ENCODE measurements around the gene HOXB9. TPM values are rescaled to one million over a fixed set of nuclear protein-coding genes. Genes with fewer than 3 reads are reported as not detected.

The HOXB9 gene
- total RNA-seq, 1 donor from 2014 or later = 0.11 TPM

DNA sequence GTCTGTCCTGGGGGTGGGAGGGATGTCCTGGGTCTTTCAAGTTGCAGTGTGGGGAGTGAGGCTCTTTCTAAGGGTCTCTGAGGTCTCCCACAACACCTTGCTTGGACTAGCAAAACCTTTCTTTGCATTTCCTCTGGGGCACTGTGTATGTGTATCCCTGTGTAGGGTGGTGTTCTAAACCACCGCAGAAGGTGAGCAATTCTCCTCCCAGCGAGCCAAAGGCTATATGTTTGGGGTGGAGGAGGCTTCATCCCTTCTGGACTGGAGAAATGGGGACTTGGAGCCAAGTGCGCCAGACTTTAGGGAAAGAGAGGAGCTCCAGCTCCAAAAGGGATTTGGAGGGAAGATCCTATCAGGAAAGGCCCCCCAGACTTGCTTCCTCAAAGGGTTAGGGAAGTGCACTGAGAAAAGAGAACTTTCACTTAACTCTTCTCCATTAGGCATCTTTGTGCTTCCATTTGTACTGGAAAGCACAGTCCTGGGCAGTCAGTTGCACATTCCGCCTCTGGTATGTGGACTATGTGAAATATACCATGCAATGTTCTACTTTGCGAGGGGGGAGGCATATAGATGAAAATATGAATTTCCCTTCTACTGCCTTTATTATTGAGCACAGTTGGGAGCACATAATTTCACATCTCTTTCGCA, 18.9 kb upstream of the HOXB9 start:
- Mint-ChIP-seq H3K9me3 (ENCODE audit: unreplicated experiment) (peaks cover 16% of the 10 kb centered on the region), H3K27ac (ENCODE audit: unreplicated experiment) (no peak overlapping the region), H3K4me1 (ENCODE audit: low read depth, unreplicated experiment) (no peaks in the 10 kb centered on the region), H3K4me3 (ENCODE audit: unreplicated experiment) (no peak overlapping the region), H3K36me3 (ENCODE audit: low read depth, unreplicated experiment) (peaks cover 4% of the 10 kb centered on the region), H3K27me3 (ENCODE audit: low read depth, unreplicated experiment) (peaks cover 89% of the 10 kb centered on the region)
- peaks cover 85% of the 10 kb centered on the region for H3K27me3 ChIP-seq (ENCODE audit: insufficient read depth, low read length)
- H3K79me2 ChIP-seq (ENCODE audit: insufficient read depth, low read length) = no peaks in the 10 kb centered on the region
- DNase-seq (ENCODE audit: low read depth) (no peak), FAIRE-seq (no peak)
- H3K4me2 ChIP-seq (ENCODE audit: low read length) = no peak overlapping the region
- H3K36me3 ChIP-seq (ENCODE audit: insufficient read depth, low read length) = no peaks in the 10 kb centered on the region
- H4K20me1 ChIP-seq (ENCODE audit: insufficient read depth, low read length) = no peaks in the 10 kb centered on the region
- H3K27ac ChIP-seq (ENCODE audit: low read depth, low read length) = no peak overlapping the region
- H2AFZ ChIP-seq (ENCODE audit: low read depth, low read length) = no peak overlapping the region
- H3K9ac ChIP-seq (ENCODE audit: low read length) = no peak overlapping the region
- no peak overlapping the region for H3K4me3 ChIP-seq (ENCODE audit: insufficient read depth, low read depth, low read length)
- TF ChIP-seq, protein P1, sequence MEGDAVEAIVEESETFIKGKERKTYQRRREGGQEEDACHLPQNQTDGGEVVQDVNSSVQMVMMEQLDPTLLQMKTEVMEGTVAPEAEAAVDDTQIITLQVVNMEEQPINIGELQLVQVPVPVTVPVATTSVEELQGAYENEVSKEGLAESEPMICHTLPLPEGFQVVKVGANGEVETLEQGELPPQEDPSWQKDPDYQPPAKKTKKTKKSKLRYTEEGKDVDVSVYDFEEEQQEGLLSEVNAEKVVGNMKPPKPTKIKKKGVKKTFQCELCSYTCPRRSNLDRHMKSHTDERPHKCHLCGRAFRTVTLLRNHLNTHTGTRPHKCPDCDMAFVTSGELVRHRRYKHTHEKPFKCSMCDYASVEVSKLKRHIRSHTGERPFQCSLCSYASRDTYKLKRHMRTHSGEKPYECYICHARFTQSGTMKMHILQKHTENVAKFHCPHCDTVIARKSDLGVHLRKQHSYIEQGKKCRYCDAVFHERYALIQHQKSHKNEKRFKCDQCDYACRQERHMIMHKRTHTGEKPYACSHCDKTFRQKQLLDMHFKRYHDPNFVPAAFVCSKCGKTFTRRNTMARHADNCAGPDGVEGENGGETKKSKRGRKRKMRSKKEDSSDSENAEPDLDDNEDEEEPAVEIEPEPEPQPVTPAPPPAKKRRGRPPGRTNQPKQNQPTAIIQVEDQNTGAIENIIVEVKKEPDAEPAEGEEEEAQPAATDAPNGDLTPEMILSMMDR (IDR thresholded peaks at IDR 0.05; ENCODE audit: insufficient read depth, low read depth, low read length) = no peak
- TF ChIP-seq EZH2 (IDR thresholded peaks at IDR 0.05; ENCODE audit: insufficient read depth, low read length) = no peak
- no peaks in the 10 kb centered on the region for H3K4me1 ChIP-seq (ENCODE audit: insufficient read depth, low read length)
- H3K9me3 ChIP-seq (ENCODE audit: insufficient read depth, low read depth, low read length) = peaks cover 10% of the 10 kb centered on the region

DNA sequence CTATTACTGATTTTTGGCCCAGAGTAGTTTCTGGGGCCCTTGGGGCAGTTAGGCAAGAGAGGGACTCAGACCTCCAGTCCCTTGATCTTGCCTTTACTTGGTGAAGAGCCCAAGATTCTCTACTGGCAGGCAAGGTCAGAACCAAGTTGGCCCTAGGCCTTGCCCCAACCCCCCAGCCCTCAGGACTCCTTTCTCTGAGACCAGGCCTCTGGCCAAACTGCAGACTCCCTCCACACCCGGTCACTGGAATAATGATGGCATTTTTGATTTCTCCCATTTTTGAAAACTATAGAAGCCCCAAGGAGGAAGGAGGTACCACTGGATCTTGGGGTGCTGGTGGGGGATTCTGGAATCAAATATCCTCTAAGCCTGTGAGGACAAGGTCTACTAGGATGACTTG, 18.0 kb upstream of the HOXB9 start:
- Histone ChIP-seq H3K4me1 (ENCODE audit: insufficient read depth, low read length) (no peaks in the 10 kb centered on the region), H3K4me3 (ENCODE audit: insufficient read depth, low read depth, low read length) (no peak overlapping the region), H3K9ac (ENCODE audit: low read length) (no peak overlapping the region), H3K27ac (ENCODE audit: low read depth, low read length) (no peak overlapping the region), H3K9me3 (ENCODE audit: insufficient read depth, low read depth, low read length) (peaks cover 10% of the 10 kb centered on the region), H3K79me2 (ENCODE audit: insufficient read depth, low read length) (no peaks in the 10 kb centered on the region), H3K27me3 (ENCODE audit: insufficient read depth, low read length) (peaks cover 89% of the 10 kb centered on the region), H3K36me3 (ENCODE audit: insufficient read depth, low read length) (no peaks in the 10 kb centered on the region), H4K20me1 (ENCODE audit: insufficient read depth, low read length) (no peaks in the 10 kb centered on the region), H3K4me2 (ENCODE audit: low read length) (no peak overlapping the region), H2AFZ (ENCODE audit: low read depth, low read length) (no peak overlapping the region)
- Mint-ChIP-seq H3K27me3 (ENCODE audit: low read depth, unreplicated experiment) (peaks cover 90% of the 10 kb centered on the region), H3K4me1 (ENCODE audit: low read depth, unreplicated experiment) (no peaks in the 10 kb centered on the region), H3K27ac (ENCODE audit: unreplicated experiment) (no peak overlapping the region), H3K4me3 (ENCODE audit: unreplicated experiment) (no peak overlapping the region), H3K36me3 (ENCODE audit: low read depth, unreplicated experiment) (peaks cover 4% of the 10 kb centered on the region), H3K9me3 (ENCODE audit: unreplicated experiment) (peaks cover 16% of the 10 kb centered on the region)
- TF ChIP-seq, protein P1 (IDR thresholded peaks at IDR 0.05; ENCODE audit: insufficient read depth, low read depth, low read length) = no peak
- TF ChIP-seq EZH2 (IDR thresholded peaks at IDR 0.05; ENCODE audit: insufficient read depth, low read length) = no peak
- no peak for DNase-seq (ENCODE audit: low read depth)
- FAIRE-seq = no peak

DNA sequence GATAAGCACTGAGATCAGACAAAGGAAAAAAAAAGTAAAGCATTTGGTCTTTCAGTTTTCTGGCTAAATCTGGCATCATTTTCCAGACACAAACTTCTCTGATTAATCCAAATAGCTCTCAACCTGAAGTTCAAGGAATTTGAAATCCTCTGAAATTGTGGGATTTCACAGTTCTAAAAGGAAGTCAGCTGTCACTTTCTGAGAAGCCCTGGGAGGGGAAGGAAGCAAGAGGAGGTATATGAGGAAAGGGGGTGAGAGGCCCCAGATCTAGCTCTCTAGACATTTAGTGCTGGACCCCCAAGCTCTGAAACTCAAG, 17.5 kb upstream of the HOXB9 start:
- H3K4me3 Mint-ChIP-seq (ENCODE audit: unreplicated experiment) = no peak overlapping the region
- no peak overlapping the region for H3K4me3 ChIP-seq (ENCODE audit: insufficient read depth, low read depth, low read length)
- no peak overlapping the region for H3K4me2 ChIP-seq (ENCODE audit: low read length)
- no peaks in the 10 kb centered on the region for H3K4me1 Mint-ChIP-seq (ENCODE audit: low read depth, unreplicated experiment)
- H3K27ac Mint-ChIP-seq (ENCODE audit: unreplicated experiment) = no peak overlapping the region
- no peak overlapping the region for H3K9ac ChIP-seq (ENCODE audit: low read length)
- H2AFZ ChIP-seq (ENCODE audit: low read depth, low read length) = no peak overlapping the region
- no peak for DNase-seq (ENCODE audit: low read depth)
- H3K27me3 ChIP-seq (ENCODE audit: insufficient read depth, low read length) = peaks cover 92% of the 10 kb centered on the region
- H3K79me2 ChIP-seq (ENCODE audit: insufficient read depth, low read length) = no peaks in the 10 kb centered on the region
- H3K27ac ChIP-seq (ENCODE audit: low read depth, low read length) = no peak overlapping the region
- no peaks in the 10 kb centered on the region for H4K20me1 ChIP-seq (ENCODE audit: insufficient read depth, low read length)
- no peaks in the 10 kb centered on the region for H3K36me3 ChIP-seq (ENCODE audit: insufficient read depth, low read length)
- peaks cover 10% of the 10 kb centered on the region for H3K9me3 ChIP-seq (ENCODE audit: insufficient read depth, low read depth, low read length)
- peaks cover 90% of the 10 kb centered on the region for H3K27me3 Mint-ChIP-seq (ENCODE audit: low read depth, unreplicated experiment)
- TF ChIP-seq, protein P1 (IDR thresholded peaks at IDR 0.05; ENCODE audit: insufficient read depth, low read depth, low read length) = no peak
- TF ChIP-seq EZH2 (IDR thresholded peaks at IDR 0.05; ENCODE audit: insufficient read depth, low read length) = no peak
- peaks cover 16% of the 10 kb centered on the region for H3K9me3 Mint-ChIP-seq (ENCODE audit: unreplicated experiment)
- peaks cover 4% of the 10 kb centered on the region for H3K36me3 Mint-ChIP-seq (ENCODE audit: low read depth, unreplicated experiment)
- no peaks in the 10 kb centered on the region for H3K4me1 ChIP-seq (ENCODE audit: insufficient read depth, low read length)
- no peak for FAIRE-seq

All from astrocyte (in vitro differentiated cells and primary cell).